Esophagus squamous epithelium (tissue), 4 donors: ENCODE measurements around the gene PRRC2B.

Experiments
- CTCF ChIP-seq, 6 experiments: fragments of 450-650 bp in 4 of 6; fragments of 200-600 bp in 2 of 6; sonication (generic) in 2 of 6; IDR thresholded peaks; one replicate each; pipeline ENCODE4 v1.5.1; 2016 to 2019; ENCODE audit warnings: antibody characterized with exemption in 6 of 6, mild to moderate bottlenecking in 4 of 6, moderate library complexity in 4 of 6
- POLR2A ChIP-seq, 4 donors: fragments of 450-650 bp; IDR thresholded peaks; one replicate each; pipeline ENCODE4 v1.6.1; 2017; ENCODE audit warnings: antibody characterized with exemption in 4 of 4, mild to moderate bottlenecking in 4 of 4, moderate library complexity in 3 of 4

- no peak for TF ChIP-seq CTCF (IDR thresholded peaks at IDR 0.05)
- no peak for TF ChIP-seq POLR2A (IDR thresholded peaks at IDR 0.05)
Observed at GRCh38 chr9:131367450-131367849, 26.4 kb upstream of the PRRC2B start.
